ENCODE data around the gene SYK. TPM values are rescaled to one million over a fixed set of nuclear protein-coding genes. Genes with fewer than 3 reads are reported as not detected.

SYK gene
- total RNA-seq, 1 donor from 2014 or later, result 0.18 TPM

- intact Hi-C loops (cut with micrococcal nuclease), result no loop called here
- H3K27me3 Mint-ChIP-seq (ENCODE audit: insufficient read depth), result peaks cover 63% of the 10 kb centered on the region
- no peak overlapping the region for H3K4me3 Mint-ChIP-seq
- no peaks in the 10 kb centered on the region for H3K36me3 Mint-ChIP-seq (ENCODE audit: low read depth)
- H3K4me1 Mint-ChIP-seq (ENCODE audit: low read depth), result peaks cover 6% of the 10 kb centered on the region
- H3K9me3 Mint-ChIP-seq, result no peaks in the 10 kb centered on the region
- DNase-seq (ENCODE audit: low spot score), result no peak
- H3K27ac Mint-ChIP-seq, result no peak overlapping the region
These were observed 2.4 kb downstream of the SYK start for GRCh38 chr9:90803860-90804593.

DNA sequence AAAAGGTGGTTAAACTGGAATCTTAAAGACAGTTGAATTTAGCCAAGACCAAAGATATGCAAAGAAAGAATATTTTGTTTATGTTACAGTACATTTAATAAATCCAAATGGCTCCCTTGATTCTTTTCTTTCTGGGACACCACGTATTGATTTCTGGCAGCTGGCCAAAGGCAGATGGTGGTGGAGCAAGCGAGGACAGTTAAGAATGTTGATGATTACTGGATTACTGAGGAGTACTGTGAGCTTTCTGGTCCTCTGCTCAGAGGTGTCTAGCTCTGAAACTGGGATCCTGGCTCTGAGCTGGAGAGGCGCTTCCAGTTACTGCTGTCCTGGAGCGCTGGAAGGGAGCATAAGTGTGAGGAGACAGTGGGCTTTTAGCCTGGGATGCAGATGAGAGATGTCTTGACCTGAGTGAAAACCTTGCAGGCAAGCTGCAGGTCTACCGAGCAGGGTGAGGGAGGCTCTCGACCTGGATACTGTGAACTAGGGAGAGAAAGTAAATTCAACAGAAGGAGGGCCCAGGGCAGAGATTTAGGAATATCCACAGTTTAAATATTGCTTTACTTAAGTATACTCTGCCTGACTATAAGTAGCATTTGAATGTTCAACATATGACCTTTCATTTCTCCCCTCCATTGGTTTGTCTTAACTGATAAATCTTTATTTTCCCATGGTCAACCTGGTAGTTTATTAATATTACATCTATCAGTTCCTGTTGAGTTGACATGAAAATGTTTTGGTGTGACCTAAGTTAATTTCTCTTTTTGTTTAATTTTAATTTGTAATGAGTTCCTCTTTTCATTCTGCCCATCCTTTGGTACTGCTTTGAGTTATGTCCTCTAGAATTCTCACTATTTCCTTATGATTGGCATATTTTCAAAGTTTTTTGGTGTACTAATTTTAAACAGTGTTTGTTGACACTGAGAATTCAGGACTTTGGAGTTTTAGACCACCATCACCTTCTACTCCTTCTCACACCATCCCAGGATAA lies 3.7 kb downstream of the SYK start:
- Mint-ChIP-seq H3K27ac (no peak overlapping the region), H3K4me1 (ENCODE audit: low read depth) (peaks cover 6% of the 10 kb centered on the region), H3K36me3 (ENCODE audit: low read depth) (no peaks in the 10 kb centered on the region), H3K9me3 (no peaks in the 10 kb centered on the region), H3K4me3 (no peak overlapping the region), H3K27me3 (ENCODE audit: insufficient read depth) (peaks cover 57% of the 10 kb centered on the region)
- no peak for DNase-seq (ENCODE audit: low spot score)
- intact Hi-C loops (cut with micrococcal nuclease), result no loop called here

DNA sequence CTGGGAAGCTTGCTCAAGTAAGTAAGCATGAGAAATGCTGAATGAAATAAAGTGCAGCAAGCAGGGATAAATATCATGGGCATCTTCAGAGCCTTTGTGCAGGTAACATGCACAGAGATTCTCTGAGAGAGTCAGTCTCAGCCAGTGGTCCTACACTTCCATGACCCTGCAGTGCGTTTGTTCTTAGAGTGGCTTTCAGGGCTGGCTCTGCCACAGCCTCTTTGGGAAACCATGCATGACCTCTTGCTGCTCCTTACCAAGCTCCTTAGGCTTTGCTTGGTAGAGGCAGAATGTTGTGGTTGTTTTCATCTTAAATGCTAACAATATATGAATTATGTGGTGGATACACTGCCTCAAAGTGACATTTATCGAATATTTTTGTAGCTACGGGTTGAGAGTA lies 5.4 kb downstream of the SYK start:
- H3K4me3 Mint-ChIP-seq, result no peak overlapping the region
- intact Hi-C loops (cut with micrococcal nuclease), result no loop called here

GRCh38 chr9:90808398-90808797 lies 6.8 kb downstream of the SYK start:
- Mint-ChIP-seq H3K27ac (no peak overlapping the region), H3K27me3 (ENCODE audit: insufficient read depth) (peaks cover 39% of the 10 kb centered on the region), H3K36me3 (ENCODE audit: low read depth) (no peaks in the 10 kb centered on the region), H3K4me1 (ENCODE audit: low read depth) (no peaks in the 10 kb centered on the region), H3K9me3 (no peaks in the 10 kb centered on the region), H3K4me3 (no peak overlapping the region)
- DNase-seq (ENCODE audit: low spot score), result no peak
- intact Hi-C loops (cut with micrococcal nuclease), result no loop called here

More for the DNA sequence above, 5.4 kb downstream of the SYK start:
- no peaks in the 10 kb centered on the region for H3K36me3 Mint-ChIP-seq (ENCODE audit: low read depth)
- DNase-seq (ENCODE audit: low spot score), result no peak
- peaks cover 4% of the 10 kb centered on the region for H3K4me1 Mint-ChIP-seq (ENCODE audit: low read depth)
- H3K27ac Mint-ChIP-seq, result no peak overlapping the region
- H3K9me3 Mint-ChIP-seq, result no peaks in the 10 kb centered on the region
- peaks cover 48% of the 10 kb centered on the region for H3K27me3 Mint-ChIP-seq (ENCODE audit: insufficient read depth)

- no peak for DNase-seq (ENCODE audit: low spot score)
- H3K9me3 Mint-ChIP-seq, result no peaks in the 10 kb centered on the region
- no peak overlapping the region for H3K4me3 Mint-ChIP-seq
- intact Hi-C loops (cut with micrococcal nuclease), result no loop called here
- H3K27me3 Mint-ChIP-seq (ENCODE audit: insufficient read depth), result peaks cover 33% of the 10 kb centered on the region
- H3K27ac Mint-ChIP-seq, result no peak overlapping the region
- no peaks in the 10 kb centered on the region for H3K4me1 Mint-ChIP-seq (ENCODE audit: low read depth)
- H3K36me3 Mint-ChIP-seq (ENCODE audit: low read depth), result no peaks in the 10 kb centered on the region
These were observed 7.5 kb downstream of the SYK start for GRCh38 chr9:90808890-90809685.

- H3K4me1 Mint-ChIP-seq (ENCODE audit: low read depth), result peaks cover 8% of the 10 kb centered on the region
- no peak overlapping the region for H3K4me3 Mint-ChIP-seq
- no peaks in the 10 kb centered on the region for H3K9me3 Mint-ChIP-seq
- no peaks in the 10 kb centered on the region for H3K36me3 Mint-ChIP-seq (ENCODE audit: low read depth)
- no peak overlapping the region for H3K27ac Mint-ChIP-seq
- DNase-seq (ENCODE audit: low spot score), result no peak
- H3K27me3 Mint-ChIP-seq (ENCODE audit: insufficient read depth), result peaks cover 21% of the 10 kb centered on the region
- intact Hi-C loops (cut with micrococcal nuclease), result no loop called here
These were observed 9.1 kb downstream of the SYK start for GRCh38 chr9:90810691-90811090.

- peaks cover 4% of the 10 kb centered on the region for H3K9me3 Mint-ChIP-seq
- intact Hi-C loops (cut with micrococcal nuclease), result no loop called here
- H3K27ac Mint-ChIP-seq, result no peak overlapping the region
- no peak for DNase-seq (ENCODE audit: low spot score)
- H3K4me3 Mint-ChIP-seq, result no peak overlapping the region
- no peaks in the 10 kb centered on the region for H3K36me3 Mint-ChIP-seq (ENCODE audit: low read depth)
- H3K4me1 Mint-ChIP-seq (ENCODE audit: low read depth), result peaks cover 10% of the 10 kb centered on the region
- peaks cover 16% of the 10 kb centered on the region for H3K27me3 Mint-ChIP-seq (ENCODE audit: insufficient read depth)
These were observed 11.4 kb downstream of the SYK start for GRCh38 chr9:90813046-90813445.

DNA sequence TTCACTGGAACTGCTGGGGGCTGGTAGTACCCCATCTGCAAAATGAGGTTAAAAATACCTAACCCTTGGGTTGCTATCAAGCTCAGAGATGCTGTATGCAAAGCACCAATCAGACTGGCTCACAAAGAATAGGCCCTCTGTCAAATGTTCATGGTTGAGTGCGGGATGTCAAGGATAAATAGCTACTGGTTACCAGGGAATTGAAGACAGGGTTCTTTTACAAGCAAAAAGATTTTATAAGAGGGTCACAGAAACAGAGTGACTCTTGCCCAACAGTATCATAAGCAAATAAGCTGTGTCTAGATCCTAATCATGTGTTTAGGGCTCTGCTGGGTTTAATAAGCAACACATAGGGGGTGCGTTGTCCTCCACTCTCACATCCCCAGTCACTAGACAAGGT lies 11.9 kb downstream of the SYK start:
- DNase-seq (ENCODE audit: low spot score), result no peak
- Mint-ChIP-seq H3K4me3 (no peak overlapping the region), H3K27ac (no peak overlapping the region), H3K9me3 (peaks cover 4% of the 10 kb centered on the region), H3K27me3 (ENCODE audit: insufficient read depth) (peaks cover 16% of the 10 kb centered on the region), H3K4me1 (ENCODE audit: low read depth) (peaks cover 10% of the 10 kb centered on the region), H3K36me3 (ENCODE audit: low read depth) (no peaks in the 10 kb centered on the region)
- intact Hi-C loops (cut with micrococcal nuclease), result no loop called here

DNA sequence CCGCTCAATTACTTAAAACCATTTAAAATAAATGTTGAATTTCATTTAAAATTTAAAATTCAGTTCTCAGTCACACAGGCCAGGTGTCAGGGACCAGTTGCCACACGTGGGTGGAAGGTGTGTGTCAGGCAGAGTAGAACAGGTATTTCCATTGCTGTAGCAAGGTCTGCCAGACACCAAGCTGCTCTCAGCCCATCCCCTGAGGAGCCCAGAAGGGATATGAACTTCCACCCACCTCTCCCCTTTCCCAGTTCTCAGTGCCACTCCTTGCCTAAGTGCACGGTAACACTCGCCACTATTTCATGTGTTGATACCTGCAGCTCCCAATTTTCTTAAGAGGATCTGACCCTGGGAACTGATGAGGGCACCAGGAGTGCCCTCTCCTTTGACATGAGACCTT lies 12.7 kb downstream of the SYK start:
- Mint-ChIP-seq H3K9me3 (peaks cover 4% of the 10 kb centered on the region), H3K4me1 (ENCODE audit: low read depth) (peaks cover 10% of the 10 kb centered on the region), H3K36me3 (ENCODE audit: low read depth) (no peaks in the 10 kb centered on the region), H3K4me3 (no peak overlapping the region), H3K27me3 (ENCODE audit: insufficient read depth) (peaks cover 14% of the 10 kb centered on the region), H3K27ac (no peak overlapping the region)
- no peak for DNase-seq (ENCODE audit: low spot score)
- intact Hi-C loops (cut with micrococcal nuclease), result no loop called here

DNA sequence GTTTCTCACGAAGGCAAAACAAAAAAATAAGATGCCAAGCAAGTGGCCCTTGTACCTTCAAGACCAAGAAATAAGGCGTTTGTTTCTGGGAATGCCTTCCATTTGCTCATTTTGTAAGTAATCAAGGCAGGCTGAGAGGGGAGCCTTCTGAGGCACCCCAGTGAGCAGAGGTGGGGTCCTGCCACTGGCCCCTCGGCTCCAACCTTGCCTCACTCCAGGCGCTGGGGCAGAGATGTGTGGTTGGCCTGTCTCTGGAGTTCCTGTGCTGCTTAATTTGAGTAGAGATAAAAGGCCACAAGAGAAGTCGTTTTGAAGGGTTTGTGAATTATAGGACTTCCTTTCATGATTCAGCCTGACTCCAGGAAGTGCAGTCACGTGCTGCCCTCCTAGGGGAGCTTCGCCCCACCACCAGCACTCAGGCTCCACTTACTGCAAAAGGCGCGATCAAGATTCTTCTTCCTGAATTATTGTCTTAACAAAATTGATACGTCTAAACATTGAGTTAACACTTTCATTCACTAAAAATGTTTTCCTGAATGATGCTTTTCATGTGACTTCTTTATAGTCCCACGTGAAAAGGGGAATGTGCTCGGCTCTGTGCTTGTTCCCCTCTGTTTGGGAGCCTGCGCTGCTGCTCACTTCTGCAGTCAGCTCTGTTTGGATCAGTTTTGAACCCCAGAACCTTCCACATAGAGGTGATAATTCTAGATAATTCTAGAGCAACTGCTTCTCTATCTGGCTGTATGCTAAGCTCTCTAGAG lies 13.7 kb downstream of the SYK start:
- intact Hi-C loops (cut with micrococcal nuclease), result no loop called here
- peaks cover 4% of the 10 kb centered on the region for H3K9me3 Mint-ChIP-seq
- no peak overlapping the region for H3K27ac Mint-ChIP-seq
- DNase-seq (ENCODE audit: low spot score), result no peak
- peaks cover 7% of the 10 kb centered on the region for H3K27me3 Mint-ChIP-seq (ENCODE audit: insufficient read depth)
- no peaks in the 10 kb centered on the region for H3K36me3 Mint-ChIP-seq (ENCODE audit: low read depth)
- no peak overlapping the region for H3K4me3 Mint-ChIP-seq
- H3K4me1 Mint-ChIP-seq (ENCODE audit: low read depth), result peaks cover 10% of the 10 kb centered on the region

DNA sequence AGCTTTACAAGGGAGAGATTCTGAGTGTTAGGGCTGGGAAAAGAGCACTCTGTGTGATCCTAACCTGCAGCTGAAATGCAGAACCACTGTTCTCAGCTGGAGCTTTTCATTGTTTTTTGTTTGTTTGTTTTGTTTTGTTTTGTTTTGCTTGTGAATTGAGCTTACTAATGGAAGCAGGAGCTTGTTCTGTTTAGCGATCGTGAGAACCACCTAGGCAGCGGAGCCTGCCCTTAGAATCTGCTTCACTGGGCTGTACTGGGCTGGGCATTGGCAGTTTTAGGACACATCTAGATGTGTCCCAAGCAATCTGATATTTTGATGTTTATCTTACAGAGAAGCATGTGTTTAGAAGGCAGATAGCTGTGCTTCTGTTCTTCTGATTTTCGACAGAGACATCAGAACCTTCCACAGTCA lies 14.3 kb downstream of the SYK start:
- H3K4me1 Mint-ChIP-seq (ENCODE audit: low read depth), result peaks cover 10% of the 10 kb centered on the region
- H3K4me3 Mint-ChIP-seq, result no peak overlapping the region
- peaks cover 4% of the 10 kb centered on the region for H3K9me3 Mint-ChIP-seq

GRCh38 chr9:90816690-90817089 lies 15.1 kb downstream of the SYK start:
- Mint-ChIP-seq H3K27me3 (ENCODE audit: insufficient read depth) (peaks cover 4% of the 10 kb centered on the region), H3K36me3 (ENCODE audit: low read depth) (no peaks in the 10 kb centered on the region), H3K4me1 (ENCODE audit: low read depth) (peaks cover 10% of the 10 kb centered on the region), H3K9me3 (peaks cover 4% of the 10 kb centered on the region), H3K27ac (no peak overlapping the region), H3K4me3 (no peak overlapping the region)
- no peak for DNase-seq (ENCODE audit: low spot score)
- intact Hi-C loops (cut with micrococcal nuclease), result no loop called here

More for the DNA sequence above, 14.3 kb downstream of the SYK start:
- intact Hi-C loops (cut with micrococcal nuclease), result no loop called here
- no peak for DNase-seq (ENCODE audit: low spot score)
- Mint-ChIP-seq H3K27me3 (ENCODE audit: insufficient read depth) (peaks cover 4% of the 10 kb centered on the region), H3K36me3 (ENCODE audit: low read depth) (no peaks in the 10 kb centered on the region), H3K27ac (no peak overlapping the region)

Data from activated T-helper 1 cell treated with anti-CD3 and anti-CD28 coated beads, Interleukin-12 subunit alpha, Interleukin-12 subunit beta, Interleukin-2, Interleukin-4 antibody, amounts not matched to agents 30 ng/mL and 10 ng/mL and 1 ng/mL, durations not matched to agents 14 hours and 24 hours and 36 hours (primary cell).